ENCODE data around the gene THRSP.
A peak's percentile ranks its signal among the peaks of the same experiment; 100 is the strongest.
"Not testable (repeated sequence)": the region's sequence is repeated elsewhere in the genome, so short reads cannot be mapped to it uniquely, and the experiment has no call there.

The THRSP gene

GRCh38 chr11:78066471-78066870 lies 2.8 kb downstream of the THRSP start:
- DNase-seq (ENCODE audit: low spot score) = no peak

GRCh38 chr11:78067704-78068103 lies 4.0 kb downstream of the THRSP start:
- DNase-seq (ENCODE audit: low spot score) = no peak

GRCh38 chr11:78069465-78069864 lies 5.8 kb downstream of the THRSP start:
- DNase-seq (ENCODE audit: low spot score) = no peak

DNA sequence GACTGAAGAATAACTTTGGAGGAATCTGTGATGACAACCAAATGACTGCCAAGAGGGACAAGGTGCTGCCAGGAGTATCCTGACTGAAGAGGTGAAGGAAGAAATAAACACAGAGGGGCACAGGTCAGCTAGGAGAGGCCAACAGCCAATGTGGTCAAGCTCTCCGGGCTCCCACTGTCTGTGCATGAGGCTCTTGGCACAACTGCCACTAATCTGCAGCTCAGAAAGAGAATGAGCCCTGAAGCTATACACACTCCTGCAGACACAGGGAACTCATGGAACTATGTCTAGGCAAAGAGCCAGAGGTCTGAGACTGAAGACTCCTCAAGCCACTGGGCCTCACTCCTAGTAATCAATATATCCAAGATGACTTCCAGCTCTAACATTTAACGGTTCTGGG lies 7.0 kb downstream of the THRSP start:
- no peak for DNase-seq (ENCODE audit: low spot score)

DNA sequence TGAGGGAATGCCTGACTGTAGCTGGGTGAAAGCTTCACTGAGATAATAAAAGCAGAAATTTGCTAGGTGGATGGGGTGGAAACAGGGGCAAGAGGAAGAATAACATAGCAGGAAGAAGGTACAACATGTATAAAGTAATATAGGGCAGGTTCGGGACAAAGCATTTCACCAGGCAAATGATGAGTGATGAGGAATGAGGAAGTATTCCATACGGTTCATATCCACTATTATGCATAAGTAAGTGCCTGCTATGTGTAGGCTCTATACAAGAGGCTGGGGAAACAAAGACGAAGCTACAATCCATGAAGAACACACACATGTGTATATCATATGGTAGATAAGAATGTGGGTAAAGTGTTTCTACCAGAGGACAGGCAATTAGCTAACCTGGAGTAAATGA lies 8.1 kb downstream of the THRSP start:
- DNase-seq (ENCODE audit: low spot score) = no peak

- no peak for DNase-seq (ENCODE audit: low spot score)
Observed at GRCh38 chr11:78072455-78072854, 8.8 kb downstream of the THRSP start.

DNA sequence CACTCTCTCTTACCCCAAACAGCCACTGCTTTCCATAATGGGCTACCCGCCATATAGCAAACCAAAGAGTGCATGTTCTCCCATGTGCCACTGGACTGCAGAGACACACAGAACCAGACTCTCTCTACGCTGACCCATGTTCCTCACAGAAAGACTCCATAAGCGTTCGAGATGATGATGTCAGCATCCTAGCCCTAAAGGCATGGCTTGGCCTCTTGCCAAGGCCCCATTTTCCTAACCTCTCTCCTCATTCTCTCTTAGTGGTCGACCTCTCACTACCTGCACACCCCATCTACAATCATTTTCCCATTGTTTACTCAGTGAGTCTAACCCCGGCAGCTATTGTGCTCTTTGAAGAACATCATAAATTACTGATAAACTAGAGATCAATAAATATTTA lies 11.1 kb downstream of the THRSP start:
- DNase-seq (ENCODE audit: low spot score) = no peak

DNA sequence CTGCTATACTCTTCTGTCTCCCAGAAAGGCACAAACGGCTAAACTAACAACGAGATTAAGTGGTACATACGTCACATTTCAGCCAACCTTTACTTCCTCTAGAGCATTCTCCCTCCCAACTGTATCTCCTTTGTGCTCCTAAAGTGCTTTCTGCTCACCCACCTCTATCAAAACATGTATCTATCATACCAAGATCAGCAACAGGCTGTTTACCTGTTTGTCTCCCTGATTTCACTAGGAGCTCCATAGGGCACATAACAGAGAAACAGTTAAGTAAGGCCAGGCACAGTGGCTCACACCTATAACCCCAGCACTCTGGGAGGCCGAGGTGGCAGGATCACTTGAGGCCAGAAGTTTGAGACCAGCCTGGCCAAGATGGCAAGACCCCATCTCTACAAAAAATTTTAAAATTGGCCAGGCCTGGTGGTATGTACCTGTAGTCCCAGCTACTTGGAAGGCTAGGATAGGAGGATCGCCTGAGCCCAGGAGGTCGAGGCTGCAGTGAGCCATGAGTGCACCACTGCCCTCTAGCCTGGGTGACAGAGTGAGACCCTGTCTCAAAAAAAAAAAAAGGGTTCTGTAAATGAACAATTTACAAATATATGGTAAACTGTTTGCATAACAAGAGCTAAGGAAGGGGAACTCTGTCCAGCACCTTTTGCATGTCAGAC lies 13.2 kb downstream of the THRSP start:
- DNase-seq (ENCODE audit: low spot score) = no peak

- not testable (repeated sequence) for DNase-seq (ENCODE audit: low spot score)
Observed at GRCh38 chr11:78077592-78077991, 13.9 kb downstream of the THRSP start.

GRCh38 chr11:78078218-78079167 lies 14.8 kb downstream of the THRSP start:
- no peak for DNase-seq (ENCODE audit: low spot score)

DNA sequence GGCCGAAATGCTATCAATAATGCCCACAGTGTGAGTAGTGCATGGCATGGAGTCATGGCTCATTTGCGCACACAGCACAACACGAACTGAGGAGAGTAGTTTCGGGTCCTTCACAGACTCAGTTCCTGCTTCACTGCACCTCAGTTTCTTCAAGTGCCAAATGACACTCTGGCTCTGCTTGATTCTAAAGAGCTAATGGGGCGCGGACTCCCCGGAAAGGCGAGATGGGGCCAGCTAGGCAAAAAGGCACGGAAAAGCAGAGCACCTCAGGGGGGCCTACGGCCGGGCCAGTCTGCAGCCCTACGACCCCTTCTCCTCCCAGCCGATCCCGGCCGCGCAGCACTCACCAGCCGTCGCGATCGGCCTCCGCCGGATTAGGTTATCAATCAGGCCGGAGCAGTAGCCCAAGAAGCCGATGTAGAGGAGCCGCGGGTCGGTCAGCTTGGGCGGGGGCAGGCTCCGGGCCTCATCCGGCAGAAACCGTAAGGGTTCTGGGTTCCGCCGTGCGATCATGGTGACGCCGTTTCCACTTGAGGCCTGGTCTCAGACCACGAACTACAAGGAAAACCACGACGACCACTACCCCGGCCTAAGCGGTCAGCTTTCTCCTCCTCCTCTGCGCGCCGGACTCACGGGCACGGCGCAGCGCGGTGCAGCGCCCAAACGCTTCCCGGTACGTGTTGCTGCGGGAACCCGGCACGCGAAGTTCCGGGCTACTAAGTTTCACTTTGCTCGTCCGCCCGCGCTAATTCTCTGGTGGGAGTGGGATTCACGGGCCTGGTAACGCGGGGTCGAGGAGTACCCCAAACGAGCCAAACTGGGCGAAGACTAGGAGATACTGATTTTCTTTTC lies 15.8 kb downstream of the THRSP start, which contains the start of gene NDUFC2:
Gene NDUFC2 (minus strand): TSS at position 631 of the 852 bp plus-strand sequence. CDS start 118 bp downstream, at position 513.
- peak; percentile 62 for DNase-seq (ENCODE audit: low spot score)

DNA sequence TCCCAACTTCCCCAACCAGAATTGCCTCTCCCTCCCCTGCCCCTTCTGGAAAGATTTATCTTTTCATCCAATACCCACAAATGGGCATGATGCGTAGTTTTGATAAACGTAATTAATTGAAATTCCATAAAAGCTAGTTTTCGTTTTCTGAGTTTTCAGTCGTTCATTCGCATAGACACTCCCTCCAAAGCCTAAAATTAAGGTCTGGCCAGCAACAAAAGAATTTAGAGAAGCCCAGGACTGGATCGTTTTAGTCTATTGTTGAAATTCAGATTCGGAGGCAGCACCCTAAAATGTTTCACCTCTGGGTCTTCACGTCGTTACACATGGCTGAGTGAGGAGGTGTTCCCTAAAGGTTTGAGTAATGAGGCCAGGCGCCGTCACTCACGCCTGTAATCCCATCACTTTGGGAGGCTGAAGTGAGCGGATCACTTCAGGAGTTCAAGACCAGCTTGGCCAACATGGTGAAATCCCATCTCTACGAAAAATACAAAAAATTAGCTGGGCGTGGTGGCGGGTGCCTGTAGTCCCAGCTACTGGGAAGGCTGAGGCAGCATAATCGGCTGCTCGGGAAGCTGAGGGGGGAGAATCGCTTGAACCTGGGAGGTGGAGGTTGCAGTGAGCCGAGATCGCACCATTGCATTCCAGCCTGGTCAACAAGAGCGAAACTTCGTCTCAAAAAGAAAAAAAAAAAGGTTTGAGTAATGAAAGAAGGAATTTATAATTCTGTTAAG lies 16.6 kb downstream of the THRSP start:
- DNase-seq (ENCODE audit: low spot score) = no peak

- DNase-seq (ENCODE audit: low spot score) = no peak
Observed at GRCh38 chr11:78080818-78081495, 17.3 kb downstream of the THRSP start.

GRCh38 chr11:78081583-78081982 lies 17.9 kb downstream of the THRSP start:
- DNase-seq (ENCODE audit: low spot score) = no peak

DNA sequence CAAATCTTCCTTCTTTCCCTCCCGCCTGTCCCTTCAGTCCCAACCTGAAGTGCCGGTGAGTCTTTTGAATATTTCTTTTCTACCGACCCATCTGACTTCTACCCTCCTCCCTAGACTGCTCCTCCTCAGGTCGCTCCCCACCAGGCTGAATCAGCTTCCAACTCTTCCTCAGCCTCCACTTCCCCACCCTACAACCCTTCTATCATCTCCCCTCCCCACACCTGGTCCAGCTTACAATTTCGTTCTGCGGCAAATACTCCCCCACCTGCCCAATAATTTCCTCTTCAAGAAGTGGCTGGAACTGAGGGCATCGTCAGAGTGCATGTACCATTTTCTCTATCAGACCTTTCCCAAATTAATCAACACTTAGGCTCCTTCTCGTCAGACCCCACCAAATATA lies 18.5 kb downstream of the THRSP start:
- DNase-seq (ENCODE audit: low spot score) = no peak

GRCh38 chr11:78083021-78083420 lies 19.4 kb downstream of the THRSP start:
- DNase-seq (ENCODE audit: low spot score) = no peak

DNA sequence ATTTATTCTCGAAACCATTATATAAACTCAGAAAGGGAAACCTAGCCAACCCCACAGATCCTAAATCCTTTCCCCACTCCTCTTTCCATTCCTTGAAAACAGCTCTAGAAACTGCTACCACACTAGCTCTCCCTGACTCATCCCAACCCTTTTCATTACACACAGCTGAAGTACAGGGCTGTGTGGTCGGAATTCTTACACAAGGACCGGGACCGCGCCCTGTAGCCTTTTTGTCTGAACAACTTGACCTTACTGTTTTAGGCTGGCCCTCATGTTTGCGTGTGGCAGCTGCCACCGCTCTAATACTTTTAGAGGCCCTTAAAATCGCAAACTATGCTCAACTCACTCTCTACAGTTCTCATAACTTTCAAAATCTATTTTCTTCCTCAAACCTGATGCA lies 20.8 kb downstream of the THRSP start:
- DNase-seq (ENCODE audit: low spot score) = not testable (repeated sequence)

GRCh38 chr11:78085972-78086371 lies 22.3 kb downstream of the THRSP start:
- no peak for DNase-seq (ENCODE audit: low spot score)

- DNase-seq (ENCODE audit: low spot score) = not testable (repeated sequence)
Observed at GRCh38 chr11:78086521-78087074, 22.9 kb downstream of the THRSP start.

- no peak for DNase-seq (ENCODE audit: low spot score)
Observed at GRCh38 chr11:78094250-78094649, 30.6 kb downstream of the THRSP start.
